IPS-20b (cell line): ENCODE results near the gene MYL3.

ENCODE experiments used
- H3K27ac ChIP-seq: one replicate; pipeline ENCODE4 v1.5.1; 2013; ENCODE audit warnings: low read length
- H3K27me3 ChIP-seq: 2 replicates; pipeline ENCODE4 v1.6.1; 2013; ENCODE audit warnings: mild to moderate bottlenecking, low read length, inconsistent platforms; ENCODE audit not compliant: insufficient read depth
- H3K36me3 ChIP-seq: 2 replicates; pipeline ENCODE4 v1.6.1; 2013; ENCODE audit warnings: low read depth, mild to moderate bottlenecking, inconsistent platforms, low read length, moderate library complexity; ENCODE audit not compliant: insufficient read depth
- H3K4me1 ChIP-seq: 2 replicates; pipeline ENCODE4 v1.6.1; 2013; ENCODE audit warnings: mild to moderate bottlenecking, control low read depth, inconsistent platforms, low read length, moderate library complexity; ENCODE audit not compliant: insufficient read depth
- H3K4me3 ChIP-seq: 2 replicates; pipeline ENCODE4 v1.5.1; 2013; ENCODE audit warnings: mild to moderate bottlenecking, low read length, inconsistent platforms
- H3K9ac ChIP-seq: 2 replicates; pipeline ENCODE4 v1.6.1; 2013; ENCODE audit warnings: low read depth, mild to moderate bottlenecking, inconsistent platforms, low read length, moderate library complexity
- H3K9me3 ChIP-seq: 2 replicates; pipeline ENCODE4 v1.6.1; 2013; ENCODE audit warnings: mild to moderate bottlenecking, low read depth, low read length, inconsistent platforms; ENCODE audit not compliant: insufficient read depth

MYL3 gene

DNA sequence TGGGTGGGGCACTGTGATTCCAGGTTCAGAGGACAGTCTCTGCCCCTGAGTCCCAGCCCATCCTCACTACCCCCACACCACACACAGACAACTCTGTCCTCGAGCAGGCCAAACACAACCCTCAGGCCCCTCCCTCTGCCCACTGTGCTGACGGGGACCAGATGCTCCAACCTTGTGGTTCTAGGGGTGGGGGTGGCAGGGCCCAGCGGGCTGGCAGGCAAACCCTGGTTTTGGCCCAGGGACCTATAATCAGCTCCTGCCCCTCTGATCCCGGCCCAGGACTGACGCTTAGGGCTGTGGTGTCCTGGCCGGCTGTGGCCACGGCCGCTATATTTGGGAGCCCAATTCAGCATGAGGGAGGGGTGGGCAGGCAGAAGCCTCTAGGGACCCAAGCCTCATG, 5.0 kb upstream of the MYL3 start:
- Histone ChIP-seq H3K4me1 (no peaks in the 10 kb centered on the region), H3K9me3 (no peaks in the 10 kb centered on the region), H3K27me3 (peaks cover 25% of the 10 kb centered on the region), H3K9ac (no peak overlapping the region), H3K36me3 (no peaks in the 10 kb centered on the region), H3K27ac (no peak overlapping the region), H3K4me3 (no peak overlapping the region)

DNA sequence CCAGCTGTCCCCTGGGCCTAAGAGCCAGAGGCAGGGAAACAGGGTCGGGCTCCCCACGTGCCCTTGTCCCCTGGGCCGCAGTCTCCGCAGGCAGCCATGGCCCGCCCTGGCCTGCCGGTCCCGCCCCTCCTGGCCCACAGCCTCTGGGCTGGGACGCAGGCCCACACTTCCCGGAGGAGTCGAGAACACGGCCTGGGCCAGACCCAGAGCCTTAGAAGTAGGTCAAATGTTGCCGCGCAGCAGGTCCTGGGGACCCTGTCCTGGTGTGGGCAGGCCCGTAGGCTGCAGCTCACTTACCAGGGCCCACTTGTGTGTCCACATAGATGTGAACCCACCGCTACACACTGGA, 4.3 kb upstream of the MYL3 start:
- Histone ChIP-seq H3K4me3 (no peak overlapping the region), H3K4me1 (no peaks in the 10 kb centered on the region), H3K27ac (no peak overlapping the region), H3K9me3 (no peaks in the 10 kb centered on the region), H3K36me3 (no peaks in the 10 kb centered on the region), H3K27me3 (peaks cover 25% of the 10 kb centered on the region), H3K9ac (no peak overlapping the region)

DNA sequence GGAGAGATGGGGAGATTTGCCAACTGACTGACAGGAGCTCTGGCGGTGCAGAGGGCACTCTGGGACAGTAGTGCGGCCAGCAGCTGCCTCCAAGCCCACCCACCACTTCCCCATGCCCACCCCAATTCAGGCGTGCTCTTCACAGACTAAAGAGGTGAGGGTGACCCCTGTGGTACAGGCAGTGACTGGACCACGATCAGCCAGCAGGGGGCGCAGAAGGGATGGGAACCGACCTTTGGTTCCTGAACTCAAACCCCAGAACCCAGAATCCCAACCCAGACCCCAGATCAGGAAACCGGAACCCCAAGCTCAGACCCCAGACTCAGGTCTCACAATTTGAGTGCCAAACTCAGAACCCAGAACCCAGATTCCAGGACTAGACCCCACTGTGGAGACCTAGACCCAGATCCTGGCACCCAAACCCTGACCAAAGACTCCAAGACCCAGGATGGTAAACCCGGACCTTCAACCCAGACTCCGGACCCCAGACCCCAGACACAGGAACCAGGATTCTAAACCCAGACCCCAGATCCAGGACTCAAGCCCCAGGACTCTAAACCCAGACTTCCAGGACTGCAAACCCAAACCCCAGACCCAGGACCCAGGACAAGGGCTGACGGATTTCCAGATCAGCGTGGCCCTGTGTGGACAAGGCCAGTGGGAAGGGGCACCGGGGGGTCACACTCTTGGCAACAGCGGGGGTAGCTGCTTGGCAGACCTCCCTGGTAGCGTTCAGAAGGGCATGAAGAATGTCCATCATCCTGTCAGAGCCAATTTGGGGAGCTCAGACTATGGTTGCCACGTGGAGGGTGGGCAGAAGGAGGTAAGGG, 3.7 kb upstream of the MYL3 start:
- H3K36me3 ChIP-seq: no peaks in the 10 kb centered on the region
- H3K27me3 ChIP-seq: peaks cover 22% of the 10 kb centered on the region
- H3K27ac ChIP-seq: no peak overlapping the region
- H3K9me3 ChIP-seq: no peaks in the 10 kb centered on the region
- H3K9ac ChIP-seq: no peak overlapping the region
- H3K4me3 ChIP-seq: no peak overlapping the region
- no peaks in the 10 kb centered on the region for H3K4me1 ChIP-seq

DNA sequence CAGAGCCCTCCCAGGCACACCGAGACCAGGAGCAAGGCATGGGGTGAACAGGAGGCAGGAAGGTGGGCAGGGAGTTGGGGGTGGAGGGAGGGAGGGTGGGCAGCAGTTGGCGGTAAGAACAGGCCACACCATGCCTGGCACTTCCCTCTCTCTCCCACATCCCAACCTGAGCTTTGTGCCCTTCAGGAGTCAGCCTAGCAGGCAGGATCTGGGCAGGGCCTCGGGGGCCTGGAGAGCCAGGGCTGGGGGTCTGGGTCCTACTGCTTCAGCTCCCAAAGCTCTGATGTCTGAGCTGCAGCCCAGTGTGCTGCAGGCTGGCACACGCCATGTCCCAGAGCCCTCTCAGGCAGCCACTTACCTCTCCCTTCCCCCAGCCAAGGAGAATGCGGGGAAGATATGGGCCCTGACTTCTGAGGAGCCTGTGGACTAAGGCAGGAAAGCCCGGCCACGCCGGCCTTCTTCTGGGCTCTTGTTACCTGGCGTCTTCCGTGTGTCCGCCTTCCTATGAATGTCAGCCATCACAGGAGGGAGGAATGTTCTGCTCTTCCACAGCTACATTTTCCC, 2.9 kb upstream of the MYL3 start:
- peaks cover 16% of the 10 kb centered on the region for H3K27me3 ChIP-seq
- no peak overlapping the region for H3K27ac ChIP-seq
- no peak overlapping the region for H3K9ac ChIP-seq
- no peaks in the 10 kb centered on the region for H3K4me1 ChIP-seq
- H3K4me3 ChIP-seq: no peak overlapping the region
- no peaks in the 10 kb centered on the region for H3K9me3 ChIP-seq
- no peaks in the 10 kb centered on the region for H3K36me3 ChIP-seq

DNA sequence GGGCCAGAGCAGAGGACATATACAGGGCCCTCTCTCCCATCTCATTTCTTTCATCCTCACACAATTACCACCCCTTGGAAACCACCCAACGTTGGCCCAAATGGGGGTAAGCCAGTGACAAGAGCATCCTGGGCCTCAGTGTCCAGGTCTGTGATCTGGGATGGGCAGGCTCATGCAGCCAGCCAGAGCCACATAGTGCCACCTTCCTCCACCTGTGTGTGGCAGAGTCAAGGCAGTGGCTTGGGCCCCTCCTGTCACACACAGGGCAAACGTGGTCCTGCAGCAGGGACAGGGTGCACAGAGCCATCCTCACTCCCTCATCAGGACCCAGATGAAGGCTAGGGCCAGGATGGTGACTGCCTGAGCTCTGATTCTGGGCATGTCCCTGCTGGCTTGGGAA, 2.3 kb upstream of the MYL3 start:
- H3K4me3 ChIP-seq: no peak overlapping the region
- no peak overlapping the region for H3K9ac ChIP-seq
- H3K27me3 ChIP-seq: peaks cover 13% of the 10 kb centered on the region
- H3K36me3 ChIP-seq: no peaks in the 10 kb centered on the region
- no peaks in the 10 kb centered on the region for H3K9me3 ChIP-seq
- H3K27ac ChIP-seq: no peak overlapping the region
- H3K4me1 ChIP-seq: no peaks in the 10 kb centered on the region

DNA sequence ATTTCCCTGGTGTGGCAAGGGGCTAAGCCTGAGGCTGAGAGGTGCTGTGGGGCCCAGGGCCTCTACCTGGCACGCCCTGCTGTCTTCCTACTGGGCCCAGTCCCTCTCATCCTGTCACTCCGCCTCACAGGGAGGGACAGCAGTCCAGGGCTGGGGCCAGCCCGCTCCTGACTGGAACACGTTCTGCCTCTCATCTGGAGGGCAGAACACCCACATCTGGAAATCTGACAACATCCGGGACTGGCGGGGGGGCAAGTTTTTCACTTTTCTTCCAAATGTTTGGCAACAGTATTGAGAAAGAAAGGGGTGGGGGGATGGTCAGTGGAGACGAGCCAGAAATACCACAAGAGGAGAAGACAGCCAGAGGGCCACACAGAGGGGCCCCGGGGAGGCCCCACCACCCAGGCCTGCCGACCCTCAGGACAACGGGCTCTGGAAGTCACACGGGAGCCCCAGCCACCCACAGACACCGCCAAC, 1.8 kb upstream of the MYL3 start:
- Histone ChIP-seq H3K4me1 (no peaks in the 10 kb centered on the region), H3K9ac (no peak overlapping the region), H3K27ac (no peak overlapping the region), H3K9me3 (no peaks in the 10 kb centered on the region), H3K4me3 (no peak overlapping the region), H3K36me3 (no peaks in the 10 kb centered on the region), H3K27me3 (peaks cover 9% of the 10 kb centered on the region)

DNA sequence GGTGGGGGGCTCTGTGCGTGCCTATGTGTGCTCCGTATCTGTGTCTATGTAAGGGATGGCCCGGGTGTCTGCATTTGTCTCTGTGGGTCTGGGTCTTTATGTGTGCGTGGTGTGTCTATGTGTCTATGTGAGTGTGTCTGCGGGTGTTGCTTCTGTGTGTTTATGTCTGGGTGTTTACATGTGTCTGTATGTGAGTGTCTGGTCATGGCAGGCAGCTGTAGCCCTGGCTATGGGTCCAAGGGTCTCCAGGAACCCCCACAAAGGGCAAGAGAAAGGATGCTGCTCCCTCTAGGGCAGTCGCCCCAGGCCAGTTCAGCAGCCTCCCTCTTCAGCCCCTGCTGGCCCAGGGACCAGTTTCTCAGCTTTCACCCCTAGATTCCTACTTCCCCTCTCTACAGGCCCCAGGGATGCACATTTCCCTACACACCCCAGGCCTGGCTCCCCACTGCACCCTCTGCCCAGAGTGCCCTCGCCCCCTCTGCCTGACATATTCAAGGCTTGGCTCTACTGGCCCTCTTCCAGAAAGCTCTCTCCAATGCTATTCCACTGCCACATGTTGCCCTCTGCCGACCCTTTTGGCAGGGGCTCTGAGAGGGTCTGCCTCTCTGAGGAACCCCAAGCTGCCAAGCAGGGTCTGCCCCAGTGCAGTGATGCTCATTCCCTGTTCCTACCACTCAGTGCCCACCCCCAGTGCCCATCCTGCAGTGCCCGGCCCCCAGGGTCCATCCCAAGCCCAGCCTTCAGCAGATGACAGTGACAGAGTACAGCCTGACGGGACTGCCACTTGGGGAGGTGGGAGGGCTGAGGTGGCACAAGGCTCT, 1.0 kb upstream of the MYL3 start:
- H3K4me1 ChIP-seq: no peaks in the 10 kb centered on the region
- H3K27me3 ChIP-seq: peaks cover 2% of the 10 kb centered on the region
- H3K4me3 ChIP-seq: no peak overlapping the region
- no peaks in the 10 kb centered on the region for H3K36me3 ChIP-seq
- no peak overlapping the region for H3K9ac ChIP-seq
- no peak overlapping the region for H3K27ac ChIP-seq
- no peaks in the 10 kb centered on the region for H3K9me3 ChIP-seq

DNA sequence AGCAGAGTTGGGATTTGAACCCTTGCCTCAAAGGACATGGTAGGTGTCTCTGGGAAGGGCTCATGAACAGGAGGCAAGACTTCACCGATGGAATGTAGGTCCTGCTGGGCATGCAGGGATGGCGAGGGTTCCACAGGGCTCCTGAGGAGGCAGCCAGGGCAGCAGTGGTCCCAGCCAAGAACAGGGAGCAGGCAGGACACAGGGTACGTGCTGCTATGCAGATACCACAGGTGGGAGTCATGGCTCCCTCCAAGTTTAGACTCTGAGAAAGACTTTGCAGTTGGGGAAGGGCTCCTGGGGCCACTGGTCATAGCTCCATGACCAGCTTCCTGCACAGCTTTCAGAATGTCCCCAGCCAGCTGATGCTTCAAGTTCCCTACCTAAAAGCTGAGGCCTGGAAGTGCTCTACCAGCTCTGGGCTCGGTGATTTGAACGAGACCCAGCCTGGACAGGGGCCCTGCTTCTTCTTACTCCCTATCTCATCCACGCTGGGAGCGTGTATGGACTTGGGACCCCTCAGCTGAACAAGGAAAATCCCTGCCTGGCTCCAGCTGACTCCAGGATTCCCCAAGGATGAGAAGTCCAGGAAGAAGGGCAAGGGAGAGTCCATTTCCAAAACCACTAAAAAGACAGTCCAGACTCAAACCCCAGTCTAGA, 747 bp downstream of the MYL3 start:
- no peak overlapping the region for H3K4me3 ChIP-seq
- H3K9ac ChIP-seq: no peak overlapping the region
- no peak overlapping the region for H3K27ac ChIP-seq
- H3K9me3 ChIP-seq: no peaks in the 10 kb centered on the region
- no peaks in the 10 kb centered on the region for H3K36me3 ChIP-seq
- H3K4me1 ChIP-seq: no peaks in the 10 kb centered on the region
- H3K27me3 ChIP-seq: no peaks in the 10 kb centered on the region

DNA sequence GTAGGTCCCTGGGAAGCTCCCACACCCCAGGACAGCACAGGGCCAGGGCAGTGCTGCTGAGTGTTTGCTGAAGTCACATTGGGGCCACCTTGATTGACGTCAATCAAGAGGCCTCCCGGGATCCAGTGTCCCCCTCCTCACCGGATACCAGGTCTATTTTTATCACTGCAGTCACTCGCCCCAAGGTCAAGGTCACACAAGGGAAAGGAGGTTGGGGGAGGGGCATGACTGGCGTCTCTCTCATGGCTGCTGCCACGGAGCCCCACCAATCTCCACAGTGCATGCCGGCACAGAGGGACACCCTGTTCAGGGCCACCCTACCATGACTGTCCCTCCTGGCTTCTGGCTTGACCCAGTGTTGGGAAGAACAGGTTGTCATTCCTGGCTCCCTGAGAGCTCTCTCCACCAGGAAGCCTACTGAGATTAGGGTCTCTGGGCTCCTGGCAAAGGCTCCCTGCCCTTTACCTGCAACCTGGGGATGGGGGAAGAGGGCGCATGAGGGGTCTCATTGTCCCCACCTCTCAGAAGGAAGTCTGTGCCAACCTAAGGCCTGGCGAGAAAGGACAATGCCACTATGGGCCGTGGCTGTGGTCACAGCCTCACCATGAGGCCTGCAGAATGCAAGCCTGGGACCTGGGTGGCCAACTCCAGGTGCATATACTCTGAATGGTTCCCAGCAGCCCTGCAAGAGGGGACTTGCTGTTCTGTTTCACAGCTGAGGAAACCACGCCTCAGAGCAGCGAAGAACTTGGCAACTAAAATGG, 1.5 kb downstream of the MYL3 start:
- Histone ChIP-seq H3K9me3 (no peaks in the 10 kb centered on the region), H3K4me3 (no peak overlapping the region), H3K4me1 (no peaks in the 10 kb centered on the region), H3K9ac (no peak overlapping the region), H3K36me3 (no peaks in the 10 kb centered on the region), H3K27ac (no peak overlapping the region), H3K27me3 (no peaks in the 10 kb centered on the region)

DNA sequence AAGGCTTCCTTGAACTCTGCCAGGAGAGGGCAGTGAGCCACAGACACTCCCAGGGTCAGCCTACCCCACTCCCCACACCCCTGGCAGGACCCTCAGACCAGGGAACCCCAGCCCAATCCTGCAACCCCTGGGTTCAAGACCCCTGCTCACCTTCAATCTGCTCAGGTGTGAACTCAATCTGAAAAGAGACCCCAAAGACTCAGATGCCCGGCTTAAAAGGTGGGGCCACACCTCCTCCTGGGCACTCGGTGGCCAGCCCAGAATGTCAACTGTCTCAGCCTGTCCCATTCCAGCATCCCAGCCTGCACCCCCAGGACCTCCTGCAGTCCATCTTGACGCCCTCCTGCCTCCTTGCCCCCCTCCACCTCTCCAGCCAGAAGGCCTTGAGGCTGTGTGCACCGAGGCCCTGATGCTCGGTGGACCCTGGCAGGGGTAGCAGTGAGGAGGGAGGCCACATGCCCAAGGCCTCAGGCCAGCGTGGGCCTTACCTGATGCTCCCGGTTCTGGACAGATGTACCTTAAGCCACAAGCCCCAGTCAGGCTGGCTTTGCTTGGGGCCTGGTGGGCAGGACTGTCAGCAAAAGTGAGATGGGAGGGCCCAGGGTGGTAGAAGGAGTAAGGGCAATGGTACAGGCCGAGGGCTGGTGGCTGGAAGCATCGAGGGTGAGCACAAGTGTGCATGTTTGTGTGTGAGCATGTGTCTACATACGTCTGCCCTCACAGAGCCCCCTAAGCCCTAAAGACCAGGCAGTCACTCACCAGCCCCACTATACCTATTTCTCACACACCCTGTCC, 2.2 kb downstream of the MYL3 start:
- no peak overlapping the region for H3K4me3 ChIP-seq
- no peak overlapping the region for H3K9ac ChIP-seq
- no peaks in the 10 kb centered on the region for H3K4me1 ChIP-seq
- H3K36me3 ChIP-seq: no peaks in the 10 kb centered on the region
- no peaks in the 10 kb centered on the region for H3K27me3 ChIP-seq
- no peaks in the 10 kb centered on the region for H3K9me3 ChIP-seq
- H3K27ac ChIP-seq: no peak overlapping the region
